HUES64 (cell line): ENCODE data around the gene PDCD10.

Source experiments
- H3K27ac ChIP-seq: 2 replicates; pipeline ENCODE4 v1.7.0; 2013; ENCODE audit warnings: low read depth, low read length, inconsistent platforms
- H3K27me3 ChIP-seq: 2 replicates; pipeline ENCODE4 v1.6.1; 2013; ENCODE audit warnings: mild to moderate bottlenecking, low read length; ENCODE audit not compliant: insufficient read depth
- H3K36me3 ChIP-seq: 2 replicates; pipeline ENCODE4 v1.6.1; 2013; ENCODE audit warnings: mild to moderate bottlenecking, low read length; ENCODE audit not compliant: insufficient read depth
- H3K4me1 ChIP-seq: 2 replicates; pipeline ENCODE4 v1.6.1; 2013; ENCODE audit warnings: mild to moderate bottlenecking, low read length, moderate library complexity; ENCODE audit not compliant: insufficient read depth
- H3K4me3 ChIP-seq: 2 replicates; pipeline ENCODE4 v1.5.1; 2013; ENCODE audit warnings: mild to moderate bottlenecking, low read length, moderate library complexity
- H3K9ac ChIP-seq: 2 replicates; pipeline ENCODE4 v1.6.1; 2013; ENCODE audit warnings: mild to moderate bottlenecking, low read depth, low read length
- H3K9me3 ChIP-seq: 2 replicates; pipeline ENCODE4 v1.6.1; 2013; ENCODE audit warnings: low read depth, low read length; ENCODE audit not compliant: insufficient read depth
- WGBS: fragments of 150-250, 120-280 bp; methylation state at CpG from one replicate; pipeline ENCODE4 v1.1.7; 2013; ENCODE audit warnings: missing lambda C conversion rate; 5-methylcytosine and 5-hydroxymethylcytosine counted together

The PDCD10 gene

DNA sequence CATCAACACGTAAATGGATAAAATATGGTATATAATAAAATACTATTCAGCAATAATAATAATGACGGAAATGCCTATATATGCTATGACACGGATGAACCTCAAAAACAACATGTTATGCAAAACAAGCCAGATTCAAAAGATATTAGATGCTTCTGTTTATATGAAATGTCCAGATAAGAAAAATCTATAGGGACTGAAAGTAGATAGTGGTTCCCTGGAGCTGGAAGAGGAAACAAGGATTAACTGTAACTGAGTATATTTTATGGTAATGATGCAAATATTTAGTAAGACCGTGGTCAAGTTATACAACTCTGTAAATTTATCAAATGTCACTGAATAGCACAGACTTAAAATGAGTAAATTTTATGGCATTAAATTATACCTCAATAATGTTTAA, 55.2 kb downstream of the PDCD10 start:
- H3K27ac ChIP-seq = no peak overlapping the region
- no peak overlapping the region for H3K4me3 ChIP-seq
- H3K9ac ChIP-seq = no peak overlapping the region
- WGBS = 100% methylated on average over 1 of the region's 4 CpGs
- H3K4me1 ChIP-seq = no peaks in the 10 kb centered on the region
- no peaks in the 10 kb centered on the region for H3K27me3 ChIP-seq
- peaks cover 90% of the 10 kb centered on the region for H3K36me3 ChIP-seq
- peaks cover 37% of the 10 kb centered on the region for H3K9me3 ChIP-seq

DNA sequence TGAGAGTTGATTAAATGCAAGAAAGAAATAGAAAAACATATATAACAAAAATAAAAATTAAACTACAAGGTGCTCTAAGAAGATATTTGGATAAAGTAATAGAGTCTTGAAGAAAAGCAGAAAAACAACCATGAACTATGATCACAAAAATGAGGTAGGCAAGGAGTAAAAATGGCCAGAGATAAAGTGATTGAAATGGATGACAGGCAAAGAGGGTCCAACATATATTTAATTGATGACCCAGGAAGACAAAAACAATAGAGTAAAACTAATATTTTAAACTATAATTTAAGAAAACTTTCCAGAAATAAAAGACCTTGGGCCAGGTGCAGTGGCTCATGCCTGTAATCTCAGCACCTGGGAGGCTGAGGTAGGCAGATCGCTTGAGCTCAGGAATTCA, 58.8 kb downstream of the PDCD10 start:
- H3K9ac ChIP-seq = no peak overlapping the region
- WGBS = 95% methylated on average over 1 of the region's 1 CpG
- H3K27ac ChIP-seq = no peak overlapping the region
- peaks cover 70% of the 10 kb centered on the region for H3K36me3 ChIP-seq
- no peak overlapping the region for H3K4me3 ChIP-seq
- no peaks in the 10 kb centered on the region for H3K27me3 ChIP-seq
- H3K4me1 ChIP-seq = no peaks in the 10 kb centered on the region
- peaks cover 37% of the 10 kb centered on the region for H3K9me3 ChIP-seq

DNA sequence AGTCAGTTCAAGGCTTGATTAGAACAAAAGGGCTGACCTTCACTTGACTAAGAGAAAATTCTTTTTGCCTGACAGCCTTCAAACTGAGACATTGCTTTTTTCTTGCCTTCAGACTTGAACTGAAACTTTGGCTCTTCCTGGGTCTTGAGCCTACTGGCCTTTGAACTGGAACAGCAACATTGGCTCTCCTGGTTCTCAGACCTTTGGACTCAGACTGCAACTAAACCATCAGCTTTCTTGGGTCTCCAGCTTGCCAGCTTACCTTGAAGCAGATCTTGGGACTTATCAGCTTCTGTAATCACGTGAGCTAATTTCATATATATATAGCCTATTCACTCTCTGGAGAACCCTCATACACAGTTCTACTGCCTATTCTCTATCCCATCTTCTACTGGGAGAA, 61.5 kb downstream of the PDCD10 start:
- Histone ChIP-seq H3K27me3 (no peaks in the 10 kb centered on the region), H3K27ac (no peak overlapping the region), H3K4me3 (no peak overlapping the region), H3K4me1 (no peaks in the 10 kb centered on the region), H3K9ac (no peak overlapping the region), H3K9me3 (peaks cover 36% of the 10 kb centered on the region), H3K36me3 (peaks cover 48% of the 10 kb centered on the region)
- 100% methylated on average over 1 of the region's 1 CpG for WGBS

GRCh38 chr3:167671878-167672427, 62.7 kb downstream of the PDCD10 start:
- no peaks in the 10 kb centered on the region for H3K27me3 ChIP-seq
- H3K27ac ChIP-seq = no peak overlapping the region
- H3K9ac ChIP-seq = no peak overlapping the region
- H3K36me3 ChIP-seq = peaks cover 38% of the 10 kb centered on the region
- WGBS = 87% methylated on average over 4 of the region's 4 CpGs
- no peak overlapping the region for H3K4me3 ChIP-seq
- H3K9me3 ChIP-seq = peaks cover 24% of the 10 kb centered on the region
- H3K4me1 ChIP-seq = no peaks in the 10 kb centered on the region

DNA sequence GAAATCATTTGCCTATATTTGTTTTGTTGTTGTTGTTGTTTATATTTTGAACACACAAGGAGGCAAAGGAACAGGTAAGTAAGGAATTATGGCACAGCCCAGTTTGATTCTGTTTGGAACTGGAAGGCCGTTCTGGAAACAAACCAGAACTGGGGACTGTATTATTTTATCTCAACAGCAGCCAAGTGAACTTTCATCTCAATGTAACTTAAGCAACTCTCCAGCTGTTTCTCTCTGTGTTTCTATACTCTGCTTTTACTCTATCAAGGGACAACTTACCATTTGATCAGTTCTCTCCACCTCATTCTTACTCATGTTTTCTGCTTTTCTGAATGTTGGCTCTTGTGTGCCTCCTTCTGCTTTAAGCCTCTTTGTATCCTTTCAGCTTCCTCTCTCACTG, 65.0 kb downstream of the PDCD10 start:
- 94% methylated on average over 1 of the region's 1 CpG for WGBS
- Histone ChIP-seq H3K4me3 (no peak overlapping the region), H3K27me3 (no peaks in the 10 kb centered on the region), H3K36me3 (peaks cover 17% of the 10 kb centered on the region), H3K27ac (no peak overlapping the region), H3K9me3 (peaks cover 1% of the 10 kb centered on the region; the same call in 1 of the 2 replicates), H3K9ac (no peak overlapping the region), H3K4me1 (no peaks in the 10 kb centered on the region)

DNA sequence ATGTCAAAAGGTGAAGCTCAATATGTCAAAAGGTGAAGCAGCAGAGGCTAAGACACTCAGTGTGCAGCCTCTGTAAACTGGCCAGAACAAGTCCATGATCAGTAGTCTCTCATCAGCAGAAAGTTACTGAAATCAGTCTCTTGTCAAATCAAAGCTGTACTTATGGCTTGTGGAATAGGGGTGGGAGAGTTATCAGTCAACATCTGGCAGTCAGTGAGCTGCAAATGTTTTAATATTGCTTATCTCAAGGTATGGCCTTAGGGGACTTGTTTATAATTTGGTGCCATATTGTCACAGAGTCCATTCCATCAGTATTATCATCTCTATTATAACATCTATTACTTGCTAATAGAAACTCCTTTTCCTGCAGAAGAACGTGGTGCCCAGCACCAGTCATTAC, 66.0 kb downstream of the PDCD10 start:
- WGBS = 83% methylated on average over 1 of the region's 1 CpG
- Histone ChIP-seq H3K27ac (no peak overlapping the region), H3K4me1 (no peaks in the 10 kb centered on the region), H3K9me3 (no peaks in the 10 kb centered on the region; the same call in 1 of the 2 replicates), H3K27me3 (no peaks in the 10 kb centered on the region), H3K4me3 (no peak overlapping the region), H3K9ac (no peak overlapping the region), H3K36me3 (peaks cover 6% of the 10 kb centered on the region)

DNA sequence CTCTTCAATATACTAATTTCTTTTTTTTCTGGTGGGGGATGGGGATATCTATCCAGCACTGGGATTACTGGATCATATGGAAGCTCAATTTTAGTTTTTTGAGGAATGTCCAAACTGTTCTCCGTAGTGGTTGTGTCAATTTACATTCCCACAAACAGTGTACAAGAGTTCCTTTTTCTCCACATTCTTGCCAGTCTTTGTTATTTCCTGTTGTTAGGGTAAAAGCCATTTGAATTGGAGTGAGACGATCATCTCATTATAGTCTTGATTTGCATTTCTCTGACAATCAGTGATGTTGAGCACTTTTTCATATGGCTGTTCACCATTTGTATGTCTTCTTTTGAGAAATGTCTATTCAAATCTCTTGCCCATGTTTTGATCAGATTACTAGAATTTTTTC, 68.1 kb downstream of the PDCD10 start:
- Histone ChIP-seq H3K36me3 (no peaks in the 10 kb centered on the region), H3K4me3 (no peak overlapping the region), H3K9ac (no peak overlapping the region), H3K27me3 (no peaks in the 10 kb centered on the region), H3K9me3 (no peaks in the 10 kb centered on the region), H3K4me1 (no peaks in the 10 kb centered on the region), H3K27ac (no peak overlapping the region)
- 83% methylated on average over 2 of the region's 2 CpGs for WGBS

- Histone ChIP-seq H3K36me3 (no peaks in the 10 kb centered on the region), H3K9me3 (no peaks in the 10 kb centered on the region), H3K4me1 (peaks cover 5% of the 10 kb centered on the region), H3K4me3 (no peak overlapping the region), H3K9ac (no peak overlapping the region), H3K27me3 (no peaks in the 10 kb centered on the region), H3K27ac (no peak overlapping the region)
- 92% methylated on average over 5 of the region's 5 CpGs for WGBS
These were observed 71.7 kb downstream of the PDCD10 start for GRCh38 chr3:167662919-167663400.

DNA sequence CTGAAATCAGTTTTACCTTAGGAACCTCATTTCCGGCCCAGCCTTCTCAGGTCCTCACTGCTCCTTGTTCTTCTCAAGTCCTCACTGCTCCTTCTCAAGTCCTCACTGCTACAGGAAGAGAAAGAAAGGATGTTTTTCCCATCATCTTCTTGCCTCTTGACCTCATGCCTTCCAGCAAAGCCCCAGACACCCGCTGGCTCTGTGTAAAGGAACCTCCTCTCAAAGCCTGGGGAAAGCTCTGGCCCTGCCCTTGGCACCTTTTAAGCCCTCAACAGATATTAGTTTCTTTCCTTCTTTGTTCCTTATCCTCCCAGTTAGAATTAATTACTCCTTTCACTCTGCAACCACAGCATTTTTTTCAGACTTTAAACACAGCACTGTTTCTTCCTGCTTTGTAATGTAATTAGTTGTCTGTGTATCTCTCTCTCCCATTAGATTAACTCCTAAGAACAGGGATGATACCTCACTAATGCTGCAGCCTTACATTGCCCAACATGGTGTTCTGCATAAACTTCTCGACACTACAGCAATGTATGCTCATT, 76.9 kb downstream of the PDCD10 start:
- Histone ChIP-seq H3K4me3 (no peak overlapping the region), H3K27ac (no peak overlapping the region), H3K4me1 (peaks cover 27% of the 10 kb centered on the region), H3K27me3 (no peaks in the 10 kb centered on the region), H3K9me3 (no peaks in the 10 kb centered on the region), H3K9ac (no peak overlapping the region), H3K36me3 (no peaks in the 10 kb centered on the region)
- WGBS = 80% methylated on average over 3 of the region's 3 CpGs

- WGBS = 96% methylated on average over 1 of the region's 1 CpG
- Histone ChIP-seq H3K27me3 (no peaks in the 10 kb centered on the region), H3K27ac (no peak overlapping the region), H3K36me3 (no peaks in the 10 kb centered on the region), H3K9ac (no peak overlapping the region), H3K4me3 (no peak overlapping the region), H3K9me3 (no peaks in the 10 kb centered on the region), H3K4me1 (peaks cover 37% of the 10 kb centered on the region)
These were observed 77.9 kb downstream of the PDCD10 start for GRCh38 chr3:167656821-167657220.

GRCh38 chr3:167653760-167654159, 80.9 kb downstream of the PDCD10 start, which contains the start of gene WDR49:
Gene WDR49, minus strand, starts transcription at chr3:167653942. Its CDS starts 517 bp downstream, at chr3:167653425.
- H3K9me3 ChIP-seq = no peaks in the 10 kb centered on the region
- H3K27me3 ChIP-seq = no peaks in the 10 kb centered on the region
- H3K9ac ChIP-seq = peak within 1 kb of the TSS; percentile 67
- H3K4me3 ChIP-seq = no peak within 1 kb of the TSS; the same call in 1 of the 2 replicates
- WGBS = no CpG with 5 or more reads among the region's 1 CpG
- no peaks in the 10 kb centered on the region for H3K36me3 ChIP-seq
- H3K27ac ChIP-seq = peak within 1 kb of the TSS; percentile 91
- H3K4me1 ChIP-seq = peaks cover 44% of the 10 kb centered on the region
